K562 (cell line): ENCODE measurements around the gene OPCML. TPM values are rescaled to one million over a fixed set of nuclear protein-coding genes. Genes with fewer than 3 reads are reported as not detected.

Source experiments
- ATAC-seq: fragments of 200-7000 bp; cut with Tn5 transposase; 3 replicates; pipeline ENCODE4 v1.9.1; 2020; ENCODE audit warnings: moderate library complexity
- BruUV-seq: library from RNA; stranded (reverse); fragments of 400-500 nt; replicated peaks from 2 replicates; lab custom pipeline; 2021; lab: Mats Ljungman, UMichigan
- CTCF ChIA-PET: fragments of 300-600 bp; formaldehyde crosslinking; extraction: SDS; loops from one replicate; lab custom pipeline; 2021; ENCODE audit warnings: low intra/inter-chr PET ratio; lab: Yijun Ruan, JAX
- POLR2A ChIA-PET: fragments of 300-600, 350-650 bp; sonication (Branson Sonifier 250); formaldehyde crosslinking; extraction: SDS; loops from one replicate; lab custom pipeline; 2021; ENCODE audit warnings: antibody characterized with exemption, inconsistent platforms; lab: Yijun Ruan, JAX
- DNase-seq, 4 experiments: peaks; one replicate each; pipeline versions ENCODE4 v3.0.0 to v3.0.0-alpha.2; 2011 to 2018; ENCODE audit warnings: low spot score in 3 of 4, mixed read lengths in 3 of 4; ENCODE audit errors: extremely low read depth in 1 of 4
- FAIRE-seq: peaks from 2 replicates; lab custom pipeline; 2011; peaks lifted over from hg19 to GRCh38; lab: Jason Lieb, UNC
- H2AFZ ChIP-seq: 2 replicates; pipeline ENCODE4 v1.6.0; 2011; ENCODE audit warnings: low read depth, low read length, control low read depth, inconsistent platforms
- H3K27ac ChIP-seq: fragments of 200-600 bp; 3 replicates; pipeline ENCODE4 v1.8.0; 2011; ENCODE audit warnings: low read depth, mild to moderate bottlenecking, control low read depth, inconsistent platforms, low read length, moderate library complexity, mixed read lengths; ENCODE audit errors: extremely low read depth
- H3K27me3 ChIP-seq, 2 experiments: fragments of 300-600 bp in 1 of 2; 2 replicates in 1 of 2; 3 replicates in 1 of 2; pipeline versions ENCODE4 v1.6.0 to v1.8.0; 2011; ENCODE audit warnings: inconsistent platforms in 2 of 2, low read length in 2 of 2, mild to moderate bottlenecking in 1 of 2, mixed read lengths in 1 of 2, moderate library complexity in 1 of 2; ENCODE audit not compliant: control insufficient read depth in 2 of 2, insufficient read depth in 2 of 2
- H3K36me3 ChIP-seq: fragments of 300-600 bp; 3 replicates; pipeline ENCODE4 v1.8.0; 2011; ENCODE audit warnings: mild to moderate bottlenecking, low read length, inconsistent platforms; ENCODE audit not compliant: control insufficient read depth, insufficient read depth
- H3K4me1 ChIP-seq, 2 experiments: fragments of 200-600 bp in 1 of 2; replicated peaks in 1 of 2; 2 replicates in 1 of 2; 3 replicates in 1 of 2; pipeline versions ENCODE4 v1.5.1 to v1.8.0; 2011; ENCODE audit warnings: inconsistent platforms in 2 of 2, low read length in 2 of 2, mild to moderate bottlenecking in 1 of 2, mixed read lengths in 1 of 2, moderate library complexity in 1 of 2; ENCODE audit not compliant: control insufficient read depth in 2 of 2, insufficient read depth in 2 of 2
- H3K4me2 ChIP-seq: 2 replicates; pipeline ENCODE4 v1.6.1; 2011; ENCODE audit warnings: low read length, control low read depth, inconsistent platforms, mixed read lengths; ENCODE audit not compliant: insufficient read depth
- H3K4me3 ChIP-seq: fragments of 200-600 bp; sonication (generic), shearing (Covaris generic); 2 replicates; pipeline ENCODE4 v1.5.1; 2016; ENCODE audit warnings: control low read depth, inconsistent platforms
- H3K79me2 ChIP-seq: fragments of 200-600 bp; 3 replicates; pipeline ENCODE4 v1.8.0; 2011; ENCODE audit warnings: low read length, inconsistent platforms; ENCODE audit not compliant: control insufficient read depth, insufficient read depth
- H3K9ac ChIP-seq, 2 experiments: 2 replicates each; pipeline versions ENCODE4 v1.6.0 to v1.6.1; 2011; ENCODE audit warnings: low read depth in 2 of 2, low read length in 2 of 2, control low read depth in 1 of 2, inconsistent platforms in 1 of 2, mild to moderate bottlenecking in 1 of 2, mixed read lengths in 1 of 2; ENCODE audit not compliant: insufficient read depth in 1 of 2
- H3K9me1 ChIP-seq: one replicate; pipeline ENCODE4 v1.6.0; 2011; ENCODE audit warnings: inconsistent platforms, mild to moderate bottlenecking, low read length, moderate library complexity; ENCODE audit not compliant: control insufficient read depth, insufficient read depth
- H3K9me3 ChIP-seq: replicated peaks from 2 replicates; pipeline ENCODE4 v1.5.1; 2011; ENCODE audit warnings: low read depth, low read length, inconsistent platforms; ENCODE audit not compliant: control insufficient read depth, insufficient read depth
- H4K20me1 ChIP-seq: replicated peaks from 2 replicates; pipeline ENCODE4 v1.6.1; 2011; ENCODE audit warnings: low read length, inconsistent platforms, mixed read lengths; ENCODE audit not compliant: control insufficient read depth, insufficient read depth
- ARID1B ChIP-seq: fragments of 450-650 bp; IDR thresholded peaks from 2 replicates; pipeline ENCODE4 v1.6.1; 2016; ENCODE audit warnings: antibody characterized with exemption, mild to moderate bottlenecking, inconsistent platforms
- GATAD2B ChIP-seq: fragments of 450-650 bp; IDR thresholded peaks from 2 replicates; pipeline ENCODE4 v1.6.1; 2017; ENCODE audit warnings: mild to moderate bottlenecking, borderline replicate concordance
- GTF2B ChIP-seq: IDR thresholded peaks from 2 replicates; pipeline ENCODE4 v1.6.1; 2011; ENCODE audit not compliant: insufficient read length; ENCODE audit errors: extremely low read depth
- HEY1 ChIP-seq: fragments of 250-450 bp; sonication (Bioruptor Pico); IDR thresholded peaks from 2 replicates; pipeline ENCODE4 v1.5.0; 2020; ENCODE audit warnings: mild to moderate bottlenecking, moderate library complexity, borderline replicate concordance
- NONO ChIP-seq, 2 experiments: fragments of 200-400 bp in 1 of 2; fragments of 450-650 bp in 1 of 2; formaldehyde crosslinking in 1 of 2; IDR thresholded peaks; 2 replicates each; pipeline ENCODE4 v1.6.1; 2017; ENCODE audit warnings: low read depth in 2 of 2, mild to moderate bottlenecking in 2 of 2, moderate library complexity in 2 of 2, low read length in 1 of 2
- PRMT5 ChIP-seq: sonication (generic); formaldehyde crosslinking; IDR thresholded peaks from 2 replicates; pipeline ENCODE4 v1.5.0; 2020; ENCODE audit warnings: missing genetic modification reagents
- RFX1 ChIP-seq: fragments of 450-650 bp; IDR thresholded peaks from 2 replicates; pipeline ENCODE4 v1.6.1; 2016; ENCODE audit warnings: mild to moderate bottlenecking, moderate library complexity
- SLC30A9 ChIP-seq: fragments of 250-450 bp; sonication (Bioruptor Pico); IDR thresholded peaks from 2 replicates; pipeline ENCODE4 v1.8.0; 2022; ENCODE audit warnings: mild to moderate bottlenecking, moderate library complexity
- TEAD1 ChIP-seq, 2 experiments: fragments of 450-650 bp in 1 of 2; sonication (generic) in 1 of 2; formaldehyde crosslinking; IDR thresholded peaks; 2 replicates each; pipeline versions ENCODE4 v1.4.0 to v1.8.0; 2020 to 2022; ENCODE audit warnings: mild to moderate bottlenecking in 2 of 2, missing genetic modification reagents in 1 of 2
- ZKSCAN3 ChIP-seq: fragments of 250-450 bp; sonication (Bioruptor Pico); IDR thresholded peaks from 2 replicates; pipeline ENCODE4 v1.4.0; 2020
- ZNF57 ChIP-seq: fragments of 450-650 bp; formaldehyde crosslinking; IDR thresholded peaks from 2 replicates; pipeline ENCODE4 v1.4.0; 2020; ENCODE audit warnings: mild to moderate bottlenecking, moderate library complexity
- ZNF79 ChIP-seq: fragments of 250-450 bp; sonication (Bioruptor Pico); IDR thresholded peaks from 2 replicates; pipeline ENCODE4 v1.4.0; 2020; ENCODE audit warnings: low read depth, mild to moderate bottlenecking, moderate library complexity
- WGBS: fragments of 100-300 bp; shearing (Covaris generic); methylation state at CpG from one replicate; pipeline ENCODE4 v1.1.6; 2016; ENCODE audit warnings: low coverage, mixed read lengths; ENCODE audit not compliant: insufficient coverage; ENCODE audit errors: missing lambda C conversion rate; 5-methylcytosine and 5-hydroxymethylcytosine counted together
- in situ Hi-C: fragments of 300-500 bp; cut with MboI; formaldehyde crosslinking; loops from 4 replicates; pipeline ENCODE4 v1.15.0; 2018; ENCODE audit warnings: inconsistent platforms, mixed read lengths
- intact Hi-C: fragments of 100-400 bp; cut with micrococcal nuclease; formaldehyde crosslinking; loops from 2 replicates; pipeline ENCODE4 v1.14.2; 2022
- polyA plus RNA-seq, 8 experiments: library from polyadenylated mRNA; depleted of rRNA in 4 of 8; stranded (reverse) in 5 of 8; unstranded in 3 of 8; fragments of >200 nt; fragmentation: Nextera tagmentation in 2 of 8; fragmentation: Illumina TruSeq in 1 of 8; extraction: Ambion mirVana in 2 of 8; extraction: Trizol in 1 of 8; gene quantifications; 2 replicates each; pipeline versions ENCODE4 v1.2.1 to v1.2.3, GENCODE V29; 2011 to 2014; ENCODE audit warnings: inconsistent platforms in 1 of 8, missing spikeins in 1 of 8
- total RNA-seq, 7 experiments: library from RNA; depleted of rRNA in 6 of 7; stranded (reverse); fragments of >200 nt in 6 of 7; fragmentation: Illumina TruSeq in 2 of 7; extraction: Trizol in 2 of 7; gene quantifications; 2 replicates each; pipeline versions ENCODE4 v1.2.1 to v1.2.3, GENCODE V29; 2011 to 2021; ENCODE audit warnings: low replicate concordance in 1 of 7
- TF ChIP-seq, protein P1 (sequence below): fragments of 200-400 bp; formaldehyde crosslinking; IDR thresholded peaks from 2 replicates; pipeline ENCODE4 v1.6.1; 2017; ENCODE audit warnings: mild to moderate bottlenecking, low read depth, low read length, moderate library complexity
- TF ChIP-seq, protein P2 (sequence below), 3 experiments: IDR thresholded peaks in 2 of 3; conservative IDR thresholded peaks in 1 of 3; 2 replicates each; pipeline ENCODE4 v1.5.1; 2011 to 2012; ENCODE audit warnings: low read length in 3 of 3, mild to moderate bottlenecking in 3 of 3, control low read depth in 2 of 3, improper control_type of control experiment in 1 of 3, inconsistent platforms in 1 of 3, low read depth in 1 of 3, mixed read lengths in 1 of 3, moderate library complexity in 1 of 3; ENCODE audit not compliant: insufficient read depth in 2 of 3
- TF ChIP-seq, protein P3 (sequence below): sonication (generic); formaldehyde crosslinking; IDR thresholded peaks from 2 replicates; pipeline ENCODE4 v1.8.0; 2022; ENCODE audit warnings: mild to moderate bottlenecking, missing genetic modification reagents

OPCML gene
- total and polyA plus RNA-seq, 9 of the 15 experiments (the other 6 are each of a cell fraction or from before 2014, with no cell fraction given) = not detected

GRCh38 chr11:133362916-133363315 is 169.4 kb downstream of the OPCML start:
- H3K4me2 ChIP-seq = no peak overlapping the region
- under 1% methylated on average over 15 of the region's 15 CpGs for WGBS
- no peak for DNase-seq
- no peak overlapping the region for H3K27ac ChIP-seq
- no peak overlapping the region for H2AFZ ChIP-seq
- H3K36me3 ChIP-seq = no peaks in the 10 kb centered on the region
- no peaks in the 10 kb centered on the region for H3K9me3 ChIP-seq
- no peak for FAIRE-seq
- no peaks in the 10 kb centered on the region for H3K9me1 ChIP-seq
- H3K9ac ChIP-seq = no peak overlapping the region
- POLR2A ChIA-PET = no interaction called here
- no peak for ATAC-seq
- in situ Hi-C loops = no loop called here
- no TSS peak for BruUV-seq
- H4K20me1 ChIP-seq = no peaks in the 10 kb centered on the region
- H3K79me2 ChIP-seq = no peaks in the 10 kb centered on the region
- H3K4me3 ChIP-seq = no peak overlapping the region
- no peaks in the 10 kb centered on the region for H3K4me1 ChIP-seq
- CTCF ChIA-PET = no interaction called here
- no peaks in the 10 kb centered on the region for H3K27me3 ChIP-seq
- intact Hi-C loops = no loop called here
- TF ChIP-seq, protein P1, sequence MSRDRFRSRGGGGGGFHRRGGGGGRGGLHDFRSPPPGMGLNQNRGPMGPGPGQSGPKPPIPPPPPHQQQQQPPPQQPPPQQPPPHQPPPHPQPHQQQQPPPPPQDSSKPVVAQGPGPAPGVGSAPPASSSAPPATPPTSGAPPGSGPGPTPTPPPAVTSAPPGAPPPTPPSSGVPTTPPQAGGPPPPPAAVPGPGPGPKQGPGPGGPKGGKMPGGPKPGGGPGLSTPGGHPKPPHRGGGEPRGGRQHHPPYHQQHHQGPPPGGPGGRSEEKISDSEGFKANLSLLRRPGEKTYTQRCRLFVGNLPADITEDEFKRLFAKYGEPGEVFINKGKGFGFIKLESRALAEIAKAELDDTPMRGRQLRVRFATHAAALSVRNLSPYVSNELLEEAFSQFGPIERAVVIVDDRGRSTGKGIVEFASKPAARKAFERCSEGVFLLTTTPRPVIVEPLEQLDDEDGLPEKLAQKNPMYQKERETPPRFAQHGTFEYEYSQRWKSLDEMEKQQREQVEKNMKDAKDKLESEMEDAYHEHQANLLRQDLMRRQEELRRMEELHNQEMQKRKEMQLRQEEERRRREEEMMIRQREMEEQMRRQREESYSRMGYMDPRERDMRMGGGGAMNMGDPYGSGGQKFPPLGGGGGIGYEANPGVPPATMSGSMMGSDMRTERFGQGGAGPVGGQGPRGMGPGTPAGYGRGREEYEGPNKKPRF = no peak
- TF ChIP-seq, protein P2, sequence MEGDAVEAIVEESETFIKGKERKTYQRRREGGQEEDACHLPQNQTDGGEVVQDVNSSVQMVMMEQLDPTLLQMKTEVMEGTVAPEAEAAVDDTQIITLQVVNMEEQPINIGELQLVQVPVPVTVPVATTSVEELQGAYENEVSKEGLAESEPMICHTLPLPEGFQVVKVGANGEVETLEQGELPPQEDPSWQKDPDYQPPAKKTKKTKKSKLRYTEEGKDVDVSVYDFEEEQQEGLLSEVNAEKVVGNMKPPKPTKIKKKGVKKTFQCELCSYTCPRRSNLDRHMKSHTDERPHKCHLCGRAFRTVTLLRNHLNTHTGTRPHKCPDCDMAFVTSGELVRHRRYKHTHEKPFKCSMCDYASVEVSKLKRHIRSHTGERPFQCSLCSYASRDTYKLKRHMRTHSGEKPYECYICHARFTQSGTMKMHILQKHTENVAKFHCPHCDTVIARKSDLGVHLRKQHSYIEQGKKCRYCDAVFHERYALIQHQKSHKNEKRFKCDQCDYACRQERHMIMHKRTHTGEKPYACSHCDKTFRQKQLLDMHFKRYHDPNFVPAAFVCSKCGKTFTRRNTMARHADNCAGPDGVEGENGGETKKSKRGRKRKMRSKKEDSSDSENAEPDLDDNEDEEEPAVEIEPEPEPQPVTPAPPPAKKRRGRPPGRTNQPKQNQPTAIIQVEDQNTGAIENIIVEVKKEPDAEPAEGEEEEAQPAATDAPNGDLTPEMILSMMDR (IDR thresholded peaks at IDR 0.05 in 2 of 3, conservative IDR thresholded peaks at IDR 0.05 in 1 of 3; ENCODE audit: insufficient read depth in 2 of 3, low read depth in 1 of 3, low read length in 3 of 3) = no peak
- TF ChIP-seq, protein P3, sequence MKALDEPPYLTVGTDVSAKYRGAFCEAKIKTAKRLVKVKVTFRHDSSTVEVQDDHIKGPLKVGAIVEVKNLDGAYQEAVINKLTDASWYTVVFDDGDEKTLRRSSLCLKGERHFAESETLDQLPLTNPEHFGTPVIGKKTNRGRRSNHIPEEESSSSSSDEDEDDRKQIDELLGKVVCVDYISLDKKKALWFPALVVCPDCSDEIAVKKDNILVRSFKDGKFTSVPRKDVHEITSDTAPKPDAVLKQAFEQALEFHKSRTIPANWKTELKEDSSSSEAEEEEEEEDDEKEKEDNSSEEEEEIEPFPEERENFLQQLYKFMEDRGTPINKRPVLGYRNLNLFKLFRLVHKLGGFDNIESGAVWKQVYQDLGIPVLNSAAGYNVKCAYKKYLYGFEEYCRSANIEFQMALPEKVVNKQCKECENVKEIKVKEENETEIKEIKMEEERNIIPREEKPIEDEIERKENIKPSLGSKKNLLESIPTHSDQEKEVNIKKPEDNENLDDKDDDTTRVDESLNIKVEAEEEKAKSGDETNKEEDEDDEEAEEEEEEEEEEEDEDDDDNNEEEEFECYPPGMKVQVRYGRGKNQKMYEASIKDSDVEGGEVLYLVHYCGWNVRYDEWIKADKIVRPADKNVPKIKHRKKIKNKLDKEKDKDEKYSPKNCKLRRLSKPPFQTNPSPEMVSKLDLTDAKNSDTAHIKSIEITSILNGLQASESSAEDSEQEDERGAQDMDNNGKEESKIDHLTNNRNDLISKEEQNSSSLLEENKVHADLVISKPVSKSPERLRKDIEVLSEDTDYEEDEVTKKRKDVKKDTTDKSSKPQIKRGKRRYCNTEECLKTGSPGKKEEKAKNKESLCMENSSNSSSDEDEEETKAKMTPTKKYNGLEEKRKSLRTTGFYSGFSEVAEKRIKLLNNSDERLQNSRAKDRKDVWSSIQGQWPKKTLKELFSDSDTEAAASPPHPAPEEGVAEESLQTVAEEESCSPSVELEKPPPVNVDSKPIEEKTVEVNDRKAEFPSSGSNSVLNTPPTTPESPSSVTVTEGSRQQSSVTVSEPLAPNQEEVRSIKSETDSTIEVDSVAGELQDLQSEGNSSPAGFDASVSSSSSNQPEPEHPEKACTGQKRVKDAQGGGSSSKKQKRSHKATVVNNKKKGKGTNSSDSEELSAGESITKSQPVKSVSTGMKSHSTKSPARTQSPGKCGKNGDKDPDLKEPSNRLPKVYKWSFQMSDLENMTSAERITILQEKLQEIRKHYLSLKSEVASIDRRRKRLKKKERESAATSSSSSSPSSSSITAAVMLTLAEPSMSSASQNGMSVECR (CRISPR knock-in tag) = no peak
- TF ChIP-seq PRMT5 (CRISPR knock-in tag) (no peak), GTF2B (no peak), TEAD1 (CRISPR knock-in tag; IDR thresholded peaks at IDR 0.05) (no peak), ZNF79 (CRISPR knock-in tag) (no peak), GATAD2B (no peak), ARID1B (no peak), SLC30A9 (CRISPR knock-in tag) (no peak), HEY1 (CRISPR knock-in tag) (no peak), ZKSCAN3 (CRISPR knock-in tag) (no peak), ZNF57 (CRISPR knock-in tag) (no peak), NONO (IDR thresholded peaks at IDR 0.05; ENCODE audit: low read depth in 2 of 2, low read length in 1 of 2) (no peak), RFX1 (no peak)
